Epithelial cell of proximal tubule (primary cell): Measurements from ENCODE around the gene GJB4. TPM values are rescaled to one million over a fixed set of nuclear protein-coding genes. Genes with fewer than 3 reads are reported as not detected.
"Not testable (repeated sequence)": the region's sequence is repeated elsewhere in the genome, so short reads cannot be mapped to it uniquely, and the experiment has no call there.

Experiments used
- DNase-seq: peaks from one replicate; pipeline ENCODE4 v3.0.0-alpha.2; 2011; ENCODE audit warnings: low read depth
- H3K4me3 ChIP-seq: 2 replicates; pipeline ENCODE4 v1.5.1; 2011; ENCODE audit warnings: low read depth, mild to moderate bottlenecking, low read length
- total RNA-seq: library from RNA; depleted of rRNA; stranded (reverse); fragments of >200 nt; gene quantifications from 2 replicates; pipeline ENCODE4 v1.2.3, GENCODE V29; 2015
- TF ChIP-seq, protein P1 (sequence below): conservative IDR thresholded peaks from 2 replicates; pipeline ENCODE4 v1.5.1; 2012; ENCODE audit warnings: low read depth, mild to moderate bottlenecking, low read length

Gene GJB4
- total RNA-seq, 1 donor from 2014 or later = 2.9 TPM

DNA sequence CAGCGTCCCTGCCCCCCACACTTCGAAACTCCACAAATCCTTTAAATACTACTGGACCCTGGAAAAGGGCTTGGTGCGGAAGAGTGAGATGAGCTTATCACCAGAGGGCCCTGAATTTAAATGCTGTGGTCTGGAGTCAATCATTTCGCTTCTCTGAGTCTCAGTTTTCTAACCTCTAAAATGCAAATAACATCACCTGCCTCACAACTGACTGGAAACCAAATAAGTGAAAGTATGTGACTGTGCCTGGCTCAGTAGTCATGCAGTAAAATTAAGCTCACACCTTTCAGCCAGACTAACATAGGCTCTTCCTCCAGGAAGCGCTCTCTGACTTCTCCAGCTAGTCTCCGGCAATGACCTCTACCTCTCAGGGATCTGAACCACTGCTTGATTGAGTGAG, 37.5 kb downstream of the GJB4 start:
- DNase-seq = no peak
- TF ChIP-seq, protein P1, sequence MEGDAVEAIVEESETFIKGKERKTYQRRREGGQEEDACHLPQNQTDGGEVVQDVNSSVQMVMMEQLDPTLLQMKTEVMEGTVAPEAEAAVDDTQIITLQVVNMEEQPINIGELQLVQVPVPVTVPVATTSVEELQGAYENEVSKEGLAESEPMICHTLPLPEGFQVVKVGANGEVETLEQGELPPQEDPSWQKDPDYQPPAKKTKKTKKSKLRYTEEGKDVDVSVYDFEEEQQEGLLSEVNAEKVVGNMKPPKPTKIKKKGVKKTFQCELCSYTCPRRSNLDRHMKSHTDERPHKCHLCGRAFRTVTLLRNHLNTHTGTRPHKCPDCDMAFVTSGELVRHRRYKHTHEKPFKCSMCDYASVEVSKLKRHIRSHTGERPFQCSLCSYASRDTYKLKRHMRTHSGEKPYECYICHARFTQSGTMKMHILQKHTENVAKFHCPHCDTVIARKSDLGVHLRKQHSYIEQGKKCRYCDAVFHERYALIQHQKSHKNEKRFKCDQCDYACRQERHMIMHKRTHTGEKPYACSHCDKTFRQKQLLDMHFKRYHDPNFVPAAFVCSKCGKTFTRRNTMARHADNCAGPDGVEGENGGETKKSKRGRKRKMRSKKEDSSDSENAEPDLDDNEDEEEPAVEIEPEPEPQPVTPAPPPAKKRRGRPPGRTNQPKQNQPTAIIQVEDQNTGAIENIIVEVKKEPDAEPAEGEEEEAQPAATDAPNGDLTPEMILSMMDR = no peak
- no peak overlapping the region for H3K4me3 ChIP-seq

DNA sequence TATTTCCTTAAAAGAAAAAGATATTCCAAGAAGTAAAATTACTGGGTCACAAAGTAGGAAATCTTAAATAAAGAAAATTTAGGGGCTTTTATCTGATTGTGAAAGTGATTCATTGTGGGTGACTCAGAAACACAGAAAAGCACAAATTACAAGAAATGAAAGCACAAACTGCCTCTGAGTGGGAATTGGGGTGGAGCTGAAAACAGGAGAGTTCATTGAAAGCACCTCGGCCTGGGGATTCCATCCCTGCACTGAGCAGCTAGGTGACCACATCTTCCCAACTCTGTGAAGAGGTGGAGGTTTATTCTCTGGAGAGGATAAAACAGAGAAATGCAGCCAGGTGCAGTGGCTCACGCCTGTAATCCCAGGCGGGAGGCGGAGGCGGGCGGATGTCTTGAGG, 40.7 kb downstream of the GJB4 start:
- no peak for DNase-seq
- H3K4me3 ChIP-seq = no peak overlapping the region
- TF ChIP-seq, protein P1 = no peak

DNA sequence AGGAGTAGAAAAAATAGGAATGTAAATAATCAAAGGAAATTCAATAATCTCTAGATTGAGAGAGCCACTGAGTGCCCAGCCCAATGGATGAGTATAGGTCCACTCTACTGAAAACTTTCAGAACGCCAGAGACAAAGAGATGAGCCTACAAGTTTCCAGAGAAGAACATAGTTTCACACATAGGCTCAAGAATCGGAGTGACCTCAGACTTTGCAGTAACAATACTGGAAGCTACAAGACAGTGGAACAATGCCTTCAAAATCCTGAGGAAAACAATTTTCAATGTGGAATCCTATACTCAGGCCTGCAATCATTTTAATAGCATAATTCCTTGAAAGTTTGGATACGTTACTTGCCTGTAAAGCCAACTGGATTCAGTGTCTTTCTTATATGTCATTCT, 44.2 kb downstream of the GJB4 start:
- TF ChIP-seq, protein P1 = no peak
- no peak for DNase-seq
- H3K4me3 ChIP-seq = no peak overlapping the region

DNA sequence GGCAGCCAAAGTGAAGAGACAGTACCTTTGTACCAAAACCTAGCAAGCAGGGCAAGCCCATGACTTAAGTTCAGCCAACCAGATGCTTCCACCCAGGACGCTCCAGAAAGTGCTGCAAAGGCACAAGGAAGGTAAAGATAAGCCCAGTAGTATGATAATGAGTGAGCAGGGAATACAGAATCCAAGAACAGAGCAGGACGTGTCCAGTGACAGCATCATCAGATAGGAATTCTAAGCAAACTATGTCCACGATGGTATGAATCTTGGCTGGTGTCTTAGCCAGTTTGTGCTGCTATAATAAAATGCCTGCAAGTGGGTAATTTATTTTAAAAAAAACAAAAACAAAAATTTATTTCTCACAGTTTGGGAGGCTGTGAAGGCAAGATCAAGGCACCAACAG, 46.9 kb downstream of the GJB4 start:
- DNase-seq = no peak
- TF ChIP-seq, protein P1 = no peak
- no peak overlapping the region for H3K4me3 ChIP-seq

DNA sequence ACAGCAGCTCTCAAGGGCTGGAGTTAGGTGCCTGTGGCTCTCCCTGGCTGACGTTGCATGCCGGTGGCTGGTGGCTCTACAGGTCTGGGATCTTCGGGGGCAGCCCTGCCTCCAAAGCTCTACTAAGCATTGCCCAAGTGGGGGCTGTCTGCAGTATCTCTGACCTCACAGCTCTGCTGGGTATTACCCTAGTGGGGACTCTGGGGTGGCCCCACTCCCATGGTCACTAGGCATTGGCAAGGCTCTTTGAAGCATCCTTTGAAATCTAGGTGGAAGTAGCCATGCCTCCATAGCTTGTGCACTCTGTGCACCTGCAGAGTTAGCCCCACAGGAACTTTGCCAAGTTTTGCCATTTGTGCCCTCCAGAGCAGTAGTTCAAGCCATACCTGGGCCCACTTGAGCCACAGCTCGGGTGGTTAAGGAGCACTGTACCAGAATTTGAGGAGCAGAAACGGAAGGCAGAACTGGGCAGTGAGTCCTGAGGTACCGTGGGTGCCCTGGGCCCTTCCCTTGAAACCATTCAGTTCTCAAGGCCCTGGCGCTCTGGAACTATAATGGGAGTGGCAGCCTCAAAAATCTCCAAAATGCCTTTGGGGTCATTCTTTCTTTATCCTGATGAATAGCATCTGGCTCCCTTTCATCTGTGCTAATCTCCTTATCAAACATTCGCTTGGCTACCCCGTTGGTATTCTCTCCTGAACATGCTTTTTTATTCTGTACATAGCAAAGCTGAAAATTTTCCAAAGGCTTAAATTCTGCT, 48.7 kb downstream of the GJB4 start:
- H3K4me3 ChIP-seq = no peak overlapping the region
- no peak for DNase-seq
- TF ChIP-seq, protein P1 = no peak

DNA sequence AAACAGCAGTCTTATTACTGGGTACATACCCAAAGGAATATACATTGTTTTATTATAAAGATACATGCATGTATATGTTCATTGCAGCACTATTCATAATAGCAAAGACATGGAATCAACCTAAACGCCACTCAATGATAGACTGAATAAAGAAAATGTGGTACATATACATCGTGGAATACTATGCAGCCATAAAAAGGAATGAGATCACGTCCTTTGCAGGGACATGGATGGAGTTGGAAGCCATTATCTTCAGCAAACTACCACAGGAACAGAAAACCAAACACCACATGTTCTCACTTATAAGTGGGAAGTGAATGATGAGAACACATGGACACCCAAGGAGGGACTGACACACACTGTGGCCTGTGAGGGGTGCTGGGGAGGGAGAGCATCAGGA, 51.2 kb downstream of the GJB4 start:
- H3K4me3 ChIP-seq, DNase-seq: not testable (repeated sequence)

Other genes with a start within 250 kb of the GJB4 start
- 0.51 TPM in 1 of 2 replicates, not detected in the other for gene GJB5, start 4.7 kb upstream of the GJB4 start, total RNA-seq
- 25.0 and 40.6 TPM in 2 replicates for gene GJB3, start 21.5 kb downstream of the GJB4 start, total RNA-seq
- gene GJA4, start 33.3 kb downstream of the GJB4 start, total RNA-seq = not detected in 2 replicates
- 30.8 and 54.0 TPM in 2 replicates for gene SMIM12, start 100.0 kb downstream of the GJB4 start, total RNA-seq
- gene DLGAP3, start 169.9 kb downstream of the GJB4 start, total RNA-seq = 0.22 and 0.81 TPM in 2 replicates
- 20.1 and 28.8 TPM in 2 replicates for gene TMEM35B, start 225.6 kb downstream of the GJB4 start, total RNA-seq